HCT116 (cell line): ENCODE measurements around the gene NFIA. TPM values are rescaled to one million over a fixed set of nuclear protein-coding genes. Genes with fewer than 3 reads are reported as not detected.
A peak's percentile ranks its signal among the peaks of the same experiment; 100 is the strongest.

Experiments used
- ATAC-seq: fragments of 200-7000 bp; cut with Tn5 transposase; 2 replicates; pipeline ENCODE4 v1.9.1; 2020; ENCODE audit warnings: mild to moderate bottlenecking, moderate library complexity
- BruUV-seq: library from RNA; stranded (reverse); fragments of 400-500 nt; replicated peaks from 2 replicates; lab custom pipeline; 2021; lab: Mats Ljungman, UMichigan
- CTCF ChIA-PET: fragments of 300-600 bp; sonication (Branson Sonifier 250); formaldehyde crosslinking; loops from one replicate; lab custom pipeline; 2021; ENCODE audit warnings: antibody characterized with exemption; lab: Charles Lee
- POLR2A ChIA-PET: fragments of 300-600, 350-600 bp; sonication (Branson Sonifier 250); formaldehyde crosslinking; loops from one replicate; lab custom pipeline; 2021; ENCODE audit warnings: antibody characterized with exemption; lab: Charles Lee
- RAD21 ChIA-PET, 2 experiments: fragments of 300-600 bp; sonication (Branson Sonifier 250); formaldehyde crosslinking; loops; one replicate each; lab custom pipeline; 2023; ENCODE audit warnings: low total read pairs in 2 of 2; ENCODE audit not compliant: uncharacterized antibody in 2 of 2, unreplicated experiment in 2 of 2, low non-redundant PET in 1 of 2; lab: Charles Lee
- DNase-seq: peaks from one replicate; pipeline ENCODE4 v3.0.0-alpha.2; 2010; ENCODE audit warnings: low read depth, low spot score
- H2AFZ ChIP-seq: fragments of 200-600 bp; shearing (Covaris generic), sonication (generic); 2 replicates; pipeline ENCODE4 v1.6.1; 2017; ENCODE audit warnings: low read depth, mixed run types, mixed read lengths, antibody characterized with exemption, low read length; ENCODE audit not compliant: poor library complexity, severe bottlenecking
- H3K27ac ChIP-seq: 2 replicates; pipeline ENCODE4 v1.5.1; 2012; ENCODE audit warnings: low read depth, low read length
- H3K27me3 ChIP-seq: fragments of 200-600 bp; sonication (generic); 2 replicates; pipeline ENCODE4 v1.6.1; 2016; ENCODE audit warnings: mixed run types, low read length, mixed read lengths; ENCODE audit not compliant: insufficient read depth
- H3K36me3 ChIP-seq, 2 experiments: fragments of 200-500 bp in 1 of 2; fragments of 200-600 bp in 1 of 2; sonication (Bioruptor generic) in 1 of 2; sonication (generic) in 1 of 2; 2 replicates each; pipeline versions ENCODE4 v1.5.1 to v1.6.1; 2014 to 2016; ENCODE audit warnings: low read length in 2 of 2, inconsistent platforms in 1 of 2, mixed read lengths in 1 of 2, mixed run types in 1 of 2; ENCODE audit not compliant: insufficient read depth in 2 of 2, control insufficient read depth in 1 of 2
- H3K4me1 ChIP-seq, 2 experiments: fragments of 200-600 bp in 1 of 2; sonication (generic) in 1 of 2; 2 replicates each; pipeline versions ENCODE4 v1.5.1 to v1.6.1; 2012 to 2017; ENCODE audit warnings: low read length in 2 of 2, inconsistent platforms in 1 of 2, mild to moderate bottlenecking in 1 of 2, mixed read lengths in 1 of 2, mixed run types in 1 of 2, moderate library complexity in 1 of 2; ENCODE audit not compliant: insufficient read depth in 2 of 2, control insufficient read depth in 1 of 2
- H3K4me2 ChIP-seq: fragments of 200-600 bp; sonication (generic); 2 replicates; pipeline ENCODE4 v1.6.1; 2017; ENCODE audit warnings: mixed run types, low read length, mixed read lengths
- H3K4me3 ChIP-seq, 2 experiments: fragments of 200-600 bp in 1 of 2; sonication (generic) in 1 of 2; replicated peaks in 1 of 2; 2 replicates each; pipeline ENCODE4 v1.5.1; 2011 to 2016; ENCODE audit warnings: low read length in 2 of 2, control low read depth in 1 of 2, low read depth in 1 of 2, mild to moderate bottlenecking in 1 of 2, mixed read lengths in 1 of 2, mixed run types in 1 of 2
- H3K79me2 ChIP-seq: fragments of 200-600 bp; sonication (generic); 2 replicates; pipeline ENCODE4 v1.6.1; 2017; ENCODE audit warnings: mild to moderate bottlenecking, mixed run types, low read length, moderate library complexity, mixed read lengths; ENCODE audit not compliant: insufficient read depth
- H3K9ac ChIP-seq: fragments of 200-600 bp; sonication (generic); 2 replicates; pipeline ENCODE4 v1.6.1; 2016; ENCODE audit warnings: low read length, mixed read lengths
- H3K9me2 ChIP-seq: fragments of 200-600 bp; sonication (generic), shearing (Covaris generic); 2 replicates; pipeline ENCODE4 v1.6.1; 2017; ENCODE audit warnings: mixed run types, mild to moderate bottlenecking, moderate library complexity; ENCODE audit not compliant: insufficient read depth
- H3K9me3 ChIP-seq, 2 experiments: fragments of 200-500 bp in 1 of 2; fragments of 200-600 bp in 1 of 2; sonication (Bioruptor generic) in 1 of 2; sonication (generic) in 1 of 2; 2 replicates each; pipeline ENCODE4 v1.6.1; 2014 to 2017; ENCODE audit warnings: low read length in 2 of 2, mixed read lengths in 2 of 2, inconsistent platforms in 1 of 2, low read depth in 1 of 2, mild to moderate bottlenecking in 1 of 2, mixed run types in 1 of 2, moderate library complexity in 1 of 2; ENCODE audit not compliant: control insufficient read depth in 1 of 2, insufficient read depth in 1 of 2
- H4K20me1 ChIP-seq: fragments of 200-600 bp; sonication (generic), shearing (Covaris generic); 2 replicates; pipeline ENCODE4 v1.6.1; 2017; ENCODE audit warnings: mixed run types, mild to moderate bottlenecking, moderate library complexity; ENCODE audit not compliant: insufficient read depth
- CEBPB ChIP-seq: IDR thresholded peaks from 2 replicates; pipeline ENCODE4 v1.6.1; 2012; ENCODE audit warnings: low read depth
- EZH2phosphoT487 ChIP-seq: fragments of 200-600 bp; IDR thresholded peaks from 2 replicates; pipeline ENCODE4 v1.6.1; 2018; ENCODE audit warnings: antibody characterized with exemption, borderline replicate concordance
- ZBTB33 ChIP-seq: IDR thresholded peaks from 2 replicates; pipeline ENCODE4 v1.6.1; 2011; ENCODE audit warnings: mild to moderate bottlenecking, low read length, moderate library complexity; ENCODE audit not compliant: insufficient replicate concordance; ENCODE audit errors: extremely low read depth
- intact Hi-C: fragments of 100-400 bp; cut with micrococcal nuclease; formaldehyde crosslinking; loops from 2 replicates; pipeline ENCODE4 v1.10.0; 2022
- total RNA-seq: library from RNA; stranded (reverse); gene quantifications from one replicate; pipeline ENCODE4 v1.2.1, GENCODE V29; 2021; ENCODE audit not compliant: unreplicated experiment
- TF ChIP-seq, protein P1 (sequence below): IDR thresholded peaks from 2 replicates; pipeline ENCODE4 v1.6.1; 2012
- TF ChIP-seq, protein P2 (sequence below): IDR thresholded peaks from 2 replicates; pipeline ENCODE4 v1.6.1; 2012; ENCODE audit warnings: low read depth

The NFIA gene
- total RNA-seq, 1 experiment from 2014 or later: 17.2 TPM

DNA sequence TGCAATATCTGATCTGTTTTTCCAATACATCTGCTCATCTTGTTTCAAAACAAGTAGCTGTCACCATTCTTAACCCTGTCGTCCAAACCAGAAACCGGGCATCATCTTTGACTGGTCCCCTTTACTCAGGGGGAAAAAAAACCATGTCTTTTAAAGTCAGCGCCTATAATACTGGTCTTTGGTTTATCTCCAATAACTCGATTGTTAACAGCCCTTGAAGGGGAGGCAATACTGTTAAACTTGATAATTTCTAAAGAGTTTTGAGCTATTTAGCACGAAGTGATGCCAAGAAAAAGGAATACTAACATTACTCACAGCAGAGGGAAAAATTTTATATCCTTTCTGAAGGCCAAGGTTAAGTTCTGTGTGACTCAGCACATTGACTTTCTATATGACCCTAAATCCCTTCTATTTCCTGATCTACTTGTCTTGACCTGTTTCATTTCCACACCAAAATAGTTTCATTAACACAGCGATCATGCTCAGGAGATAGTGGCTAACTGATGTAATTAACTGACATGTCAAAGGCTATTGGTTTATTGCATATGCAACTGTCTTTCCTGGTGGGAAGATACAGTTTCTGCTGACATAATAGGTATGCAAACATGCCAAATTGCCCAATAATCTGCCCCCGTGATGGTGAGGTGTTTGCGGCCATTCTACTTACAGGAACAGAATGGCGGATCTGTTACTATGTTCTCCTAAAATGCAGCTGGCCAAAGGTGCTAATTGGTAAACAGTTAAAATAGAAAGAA is 59.1 kb downstream of the NFIA start:
- H3K4me3 ChIP-seq: no peak overlapping the region
- CTCF ChIA-PET: no interaction called here
- intact Hi-C loops: no loop called here
- RAD21 ChIA-PET: no interaction called here
- no peaks in the 10 kb centered on the region for H3K27me3 ChIP-seq
- peaks cover 8 to 13% of the 10 kb centered on the region in 2 experiments; a peak in 3 of 4 replicates for H3K4me1 ChIP-seq
- ATAC-seq (no peak), DNase-seq (no peak)
- no peak overlapping the region for H2AFZ ChIP-seq
- no peaks in the 10 kb centered on the region for H4K20me1 ChIP-seq
- no peak overlapping the region for H3K9ac ChIP-seq
- H3K9me2 ChIP-seq: no peaks in the 10 kb centered on the region
- POLR2A ChIA-PET: no interaction called here
- no TSS peak for BruUV-seq
- no peak overlapping the region for H3K27ac ChIP-seq
- peak overlapping the region; percentile 37 for H3K4me2 ChIP-seq
- H3K36me3 ChIP-seq: no peaks in the 10 kb centered on the region
- no peaks in the 10 kb centered on the region for H3K79me2 ChIP-seq
- TF ChIP-seq ZBTB33: no peak
- TF ChIP-seq CEBPB: peak; percentile 14
- H3K9me3 ChIP-seq: no peaks in the 10 kb centered on the region

DNA sequence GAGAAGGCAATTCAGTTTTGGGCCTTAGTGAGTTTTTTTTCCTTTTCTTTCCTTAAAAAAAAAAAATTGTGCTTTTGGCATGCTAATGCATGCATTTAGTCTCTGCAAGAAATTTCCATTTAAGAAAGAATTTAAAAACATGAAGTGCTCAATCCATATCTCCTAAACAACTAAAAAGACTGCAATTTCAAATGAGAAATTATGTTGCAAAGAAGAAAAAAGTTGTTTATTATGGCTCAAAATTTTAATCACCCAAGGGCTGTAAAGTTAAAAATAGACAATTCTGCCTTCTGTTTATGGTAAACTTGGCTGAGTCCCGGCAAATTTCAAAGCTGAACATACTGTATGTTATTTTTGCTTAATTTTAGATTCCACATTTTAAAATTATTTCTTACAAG is 59.7 kb downstream of the NFIA start:
- Histone ChIP-seq H3K27me3 (no peaks in the 10 kb centered on the region), H3K9ac (no peak overlapping the region), H3K79me2 (no peaks in the 10 kb centered on the region), H4K20me1 (no peaks in the 10 kb centered on the region), H3K4me2 (peak overlapping the region; percentile 37; the same call in 1 of the 2 replicates), H3K4me3 (no peak overlapping the region), H3K4me1 (peaks cover 8 to 13% of the 10 kb centered on the region in 2 experiments; a peak in 3 of 4 replicates), H3K9me2 (no peaks in the 10 kb centered on the region), H2AFZ (no peak overlapping the region), H3K9me3 (no peaks in the 10 kb centered on the region), H3K27ac (no peak overlapping the region), H3K36me3 (no peaks in the 10 kb centered on the region)
- ATAC-seq (no peak), DNase-seq (no peak)
- BruUV-seq: no TSS peak
- intact Hi-C loops: no loop called here
- CTCF ChIA-PET: no interaction called here
- RAD21 ChIA-PET: no interaction called here
- POLR2A ChIA-PET: no interaction called here
- TF ChIP-seq EZH2phosphoT487 (no peak), CEBPB (no peak)
- TF ChIP-seq, protein P1, sequence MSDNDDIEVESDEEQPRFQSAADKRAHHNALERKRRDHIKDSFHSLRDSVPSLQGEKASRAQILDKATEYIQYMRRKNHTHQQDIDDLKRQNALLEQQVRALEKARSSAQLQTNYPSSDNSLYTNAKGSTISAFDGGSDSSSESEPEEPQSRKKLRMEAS: no peak
- TF ChIP-seq, protein P2, sequence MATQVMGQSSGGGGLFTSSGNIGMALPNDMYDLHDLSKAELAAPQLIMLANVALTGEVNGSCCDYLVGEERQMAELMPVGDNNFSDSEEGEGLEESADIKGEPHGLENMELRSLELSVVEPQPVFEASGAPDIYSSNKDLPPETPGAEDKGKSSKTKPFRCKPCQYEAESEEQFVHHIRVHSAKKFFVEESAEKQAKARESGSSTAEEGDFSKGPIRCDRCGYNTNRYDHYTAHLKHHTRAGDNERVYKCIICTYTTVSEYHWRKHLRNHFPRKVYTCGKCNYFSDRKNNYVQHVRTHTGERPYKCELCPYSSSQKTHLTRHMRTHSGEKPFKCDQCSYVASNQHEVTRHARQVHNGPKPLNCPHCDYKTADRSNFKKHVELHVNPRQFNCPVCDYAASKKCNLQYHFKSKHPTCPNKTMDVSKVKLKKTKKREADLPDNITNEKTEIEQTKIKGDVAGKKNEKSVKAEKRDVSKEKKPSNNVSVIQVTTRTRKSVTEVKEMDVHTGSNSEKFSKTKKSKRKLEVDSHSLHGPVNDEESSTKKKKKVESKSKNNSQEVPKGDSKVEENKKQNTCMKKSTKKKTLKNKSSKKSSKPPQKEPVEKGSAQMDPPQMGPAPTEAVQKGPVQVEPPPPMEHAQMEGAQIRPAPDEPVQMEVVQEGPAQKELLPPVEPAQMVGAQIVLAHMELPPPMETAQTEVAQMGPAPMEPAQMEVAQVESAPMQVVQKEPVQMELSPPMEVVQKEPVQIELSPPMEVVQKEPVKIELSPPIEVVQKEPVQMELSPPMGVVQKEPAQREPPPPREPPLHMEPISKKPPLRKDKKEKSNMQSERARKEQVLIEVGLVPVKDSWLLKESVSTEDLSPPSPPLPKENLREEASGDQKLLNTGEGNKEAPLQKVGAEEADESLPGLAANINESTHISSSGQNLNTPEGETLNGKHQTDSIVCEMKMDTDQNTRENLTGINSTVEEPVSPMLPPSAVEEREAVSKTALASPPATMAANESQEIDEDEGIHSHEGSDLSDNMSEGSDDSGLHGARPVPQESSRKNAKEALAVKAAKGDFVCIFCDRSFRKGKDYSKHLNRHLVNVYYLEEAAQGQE: no peak
